SU-DHL-6 (cell line): ENCODE data around the gene NGF.

Experiments used
- H2AFZ ChIP-seq: fragments of 200-600 bp; sonication (generic); 2 replicates; pipeline ENCODE4 v1.6.1; 2014; ENCODE audit warnings: low read depth, mild to moderate bottlenecking, moderate library complexity, mixed read lengths, antibody characterized with exemption, low read length; ENCODE audit not compliant: severe bottlenecking
- H3F3A ChIP-seq: fragments of 200-600 bp; shearing (Covaris generic); 2 replicates; pipeline ENCODE4 v1.6.0; 2016; ENCODE audit warnings: antibody characterized with exemption, mild to moderate bottlenecking; ENCODE audit not compliant: insufficient read depth
- H3K27ac ChIP-seq: fragments of 200-600 bp; sonication (generic); 2 replicates; pipeline ENCODE4 v1.5.1; 2016; ENCODE audit warnings: low read depth, mild to moderate bottlenecking, low read length, moderate library complexity, mixed read lengths
- H3K27me3 ChIP-seq: fragments of 200-600 bp; sonication (generic), shearing (Covaris generic); 2 replicates; pipeline ENCODE4 v1.6.0; 2014; ENCODE audit warnings: mild to moderate bottlenecking, low read length
- H3K36me3 ChIP-seq: fragments of 200-600 bp; sonication (generic); 2 replicates; pipeline ENCODE4 v1.6.1; 2014; ENCODE audit warnings: mild to moderate bottlenecking, low read length, mixed read lengths
- H3K4me2 ChIP-seq: fragments of 300-600, 200-600 bp; shearing (Covaris generic), sonication (generic); 2 replicates; pipeline ENCODE4 v1.6.0; 2014; ENCODE audit warnings: low read length, low read depth, mild to moderate bottlenecking; ENCODE audit not compliant: poor library complexity, severe bottlenecking
- H3K4me3 ChIP-seq: fragments of 200-600 bp; sonication (generic); 2 replicates; pipeline ENCODE4 v1.5.1; 2014; ENCODE audit warnings: antibody characterized with exemption, low read length, mild to moderate bottlenecking, mixed read lengths; ENCODE audit not compliant: insufficient read depth, poor library complexity, severe bottlenecking
- H3K79me2 ChIP-seq: fragments of 200-600 bp; sonication (generic); 2 replicates; pipeline ENCODE4 v1.6.1; 2014; ENCODE audit warnings: mild to moderate bottlenecking, low read length, moderate library complexity; ENCODE audit not compliant: insufficient read depth
- H3K9ac ChIP-seq: fragments of 200-600 bp; sonication (generic); 2 replicates; pipeline ENCODE4 v1.7.0; 2014; ENCODE audit warnings: mild to moderate bottlenecking, low read length
- H3K9me2 ChIP-seq: fragments of 200-600 bp; sonication (generic); replicated peaks from 2 replicates; pipeline ENCODE4 v1.6.1; 2014; ENCODE audit warnings: low read length; ENCODE audit not compliant: insufficient read depth
- H3K9me3 ChIP-seq: fragments of 200-600 bp; sonication (generic); 2 replicates; pipeline ENCODE4 v1.6.1; 2014; ENCODE audit warnings: low read length, mixed read lengths; ENCODE audit not compliant: insufficient read depth
- H4K20me1 ChIP-seq: fragments of 200-600 bp; sonication (generic); 2 replicates; pipeline ENCODE4 v1.6.1; 2014; ENCODE audit warnings: low read depth, mild to moderate bottlenecking, antibody characterized with exemption, low read length, moderate library complexity, mixed read lengths
- CTCF ChIP-seq: fragments of 200-600 bp; sonication (generic); IDR thresholded peaks from one replicate; pipeline ENCODE4 v1.5.1; 2017; ENCODE audit warnings: antibody characterized with exemption, mild to moderate bottlenecking, low read length, moderate library complexity; ENCODE audit not compliant: insufficient read depth, poor library complexity, severe bottlenecking
- EZH2phosphoT487 ChIP-seq: fragments of 200-600 bp; sonication (generic), shearing (Covaris generic); conservative IDR thresholded peaks from 2 replicates; pipeline ENCODE4 v1.6.1; 2018; ENCODE audit warnings: mild to moderate bottlenecking, antibody characterized with exemption, low read length, moderate library complexity, mixed read lengths

The NGF gene

GRCh38 chr1:115314765-115315164, 23.3 kb downstream of the NGF start:
- Histone ChIP-seq H3K36me3 (no peaks in the 10 kb centered on the region), H3K79me2 (no peaks in the 10 kb centered on the region), H2AFZ (no peak overlapping the region), H3F3A (no peaks in the 10 kb centered on the region), H3K4me2 (no peak overlapping the region), H3K9ac (no peak overlapping the region), H3K9me3 (no peaks in the 10 kb centered on the region), H4K20me1 (no peaks in the 10 kb centered on the region), H3K27ac (no peak overlapping the region), H3K9me2 (no peaks in the 10 kb centered on the region), H3K27me3 (no peaks in the 10 kb centered on the region), H3K4me3 (no peak overlapping the region)
- TF ChIP-seq CTCF (no peak), EZH2phosphoT487 (no peak)

GRCh38 chr1:115314092-115314491, 24.0 kb downstream of the NGF start:
- Histone ChIP-seq H2AFZ (no peak overlapping the region), H3K79me2 (no peaks in the 10 kb centered on the region), H3K9me2 (no peaks in the 10 kb centered on the region)

GRCh38 chr1:115313182-115313581, 24.9 kb downstream of the NGF start:
- TF ChIP-seq EZH2phosphoT487 (no peak), CTCF (no peak)
- Histone ChIP-seq H3F3A (no peaks in the 10 kb centered on the region), H3K4me3 (no peak overlapping the region), H4K20me1 (no peaks in the 10 kb centered on the region), H3K9ac (no peak overlapping the region), H3K4me2 (no peak overlapping the region), H3K36me3 (no peaks in the 10 kb centered on the region), H3K9me2 (no peaks in the 10 kb centered on the region), H3K79me2 (no peaks in the 10 kb centered on the region), H3K27me3 (no peaks in the 10 kb centered on the region), H3K27ac (no peak overlapping the region), H2AFZ (no peak overlapping the region), H3K9me3 (no peaks in the 10 kb centered on the region)

More at GRCh38 chr1:115314092-115314491, 24.0 kb downstream of the NGF start:
- Histone ChIP-seq H3K9me3 (no peaks in the 10 kb centered on the region), H3F3A (no peaks in the 10 kb centered on the region), H3K4me2 (no peak overlapping the region), H3K9ac (no peak overlapping the region), H3K36me3 (no peaks in the 10 kb centered on the region), H3K27ac (no peak overlapping the region), H3K4me3 (no peak overlapping the region), H4K20me1 (no peaks in the 10 kb centered on the region), H3K27me3 (no peaks in the 10 kb centered on the region)
- TF ChIP-seq EZH2phosphoT487 (no peak), CTCF (no peak)
